ENCODE measurements around the gene GEMIN2. TPM values are rescaled to one million over a fixed set of nuclear protein-coding genes. Genes with fewer than 3 reads are reported as not detected.
"Not testable (repeated sequence)": the region's sequence is repeated elsewhere in the genome, so short reads cannot be mapped to it uniquely, and the experiment has no call there.

Gene GEMIN2
- 10 to 100 TPM in 2 of 4 donors, 1 to 10 TPM in 2; 4.6 to 13.8 (median 9.4) TPM for polyA plus RNA-seq
- long read RNA-seq, donor 1, result 0 reads
- long read RNA-seq, donor 2, partial matches to known transcripts, result 0 of 3 reads
- long read RNA-seq, donor 2, other reads (novel, unspliced or antisense), result 0 of 3 reads
- long read RNA-seq, donor 3, partial matches to known transcripts, result 0 of 5 reads
- long read RNA-seq, donor 3, other reads (novel, unspliced or antisense), result 0 of 5 reads
- long read RNA-seq, donor 4, result 0 reads
- long read RNA-seq, donor 5, partial matches to known transcripts, result 0 of 1 reads
- long read RNA-seq, donor 5, other reads (novel, unspliced or antisense), result 0 of 1 reads
- long read RNA-seq, donor 6, partial matches to known transcripts, result 0 of 5 reads
- long read RNA-seq, donor 6, other reads (novel, unspliced or antisense), result 0 of 5 reads
- long read RNA-seq, donor 7, result 0 reads
- long read RNA-seq, donor 8, partial matches to known transcripts, result 0 of 2 reads
- long read RNA-seq, donor 8, other reads (novel, unspliced or antisense), result 0 of 2 reads
- long read RNA-seq, donor 9, result 0 reads
- long read RNA-seq, donor 10, partial matches to known transcripts, result 6 of 21 reads
- long read RNA-seq, donor 10, other reads (novel, unspliced or antisense), result 9 of 21 reads

GRCh38 chr14:39114073-39114838 is at the start of gene GEMIN2:
GEMIN2 (plus strand) TSS chr14:39114323; CDS start chr14:39114339, 16 bp downstream.
- peak within 1 kb of the TSS; percentile 56 to 74 (median 71) for H3K27ac ChIP-seq (ENCODE audit: low read depth in 1 of 3, low read length in 2 of 3)
- no peaks in the 10 kb centered on the region for H3K27me3 ChIP-seq (ENCODE audit: control insufficient read depth in 3 of 3, insufficient read depth in 3 of 3, low read length in 3 of 3)
- H3K36me3 ChIP-seq (ENCODE audit: control insufficient read depth in 3 of 3, insufficient read depth in 2 of 3, low read depth in 1 of 3, low read length in 3 of 3), result peaks cover 0 to 8% (median 0%) of the 10 kb centered on the region in 3 donors
- H3K4me1 ChIP-seq (ENCODE audit: control insufficient read depth in 3 of 3, insufficient read depth in 2 of 3, low read depth in 1 of 3, low read length in 2 of 3), result peaks cover 0 to 8% (median 0%) of the 10 kb centered on the region in 3 donors
- no peaks in the 10 kb centered on the region for H3K9me3 ChIP-seq (ENCODE audit: control insufficient read depth in 2 of 2, insufficient read depth in 1 of 2, low read depth in 1 of 2, low read length in 1 of 2)
- 0 to 1% (median 0%) methylated on average over 40 of the region's 40 CpGs for WGBS, 3 donors
- peak within 1 kb of the TSS; percentile 37 to 81 (median 63) for H3K4me3 ChIP-seq (ENCODE audit: low read depth in 1 of 3, low read length in 3 of 3)
- no peak for FAIRE-seq
- peak; percentile 97 for DNase-seq

DNA sequence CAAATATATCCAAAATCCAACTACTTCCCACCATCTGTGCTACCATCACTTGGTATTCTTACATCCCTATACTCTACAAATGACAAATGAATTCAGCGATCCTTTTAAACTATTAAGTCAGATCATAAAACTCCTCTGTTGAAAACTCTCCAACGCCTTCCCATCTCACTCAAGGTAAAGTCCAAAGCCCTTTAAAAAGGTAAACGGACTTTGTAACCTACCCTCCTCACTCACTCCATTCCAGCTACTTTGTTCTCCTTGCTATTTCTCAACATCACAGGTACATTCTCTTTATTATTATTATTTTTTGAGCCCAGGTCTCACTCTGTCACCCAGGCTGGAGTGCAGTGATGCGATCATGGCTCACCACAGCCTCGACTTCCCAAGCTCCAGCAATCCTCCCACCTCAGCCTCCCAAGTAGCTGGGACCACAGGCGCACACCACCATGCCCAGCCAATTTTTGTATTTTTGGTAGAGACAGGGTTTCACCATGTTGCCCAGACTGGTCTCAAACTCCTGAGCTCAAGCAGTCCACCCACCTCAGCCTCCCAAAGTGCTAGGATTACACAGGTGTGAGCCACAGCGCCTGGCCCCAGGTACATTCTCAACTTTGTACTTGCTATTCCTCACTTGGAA is 44.8 kb upstream of the GEMIN2 start:
- not testable (repeated sequence) for H3K9me3 ChIP-seq (ENCODE audit: control insufficient read depth in 2 of 2, insufficient read depth in 1 of 2, low read depth in 1 of 2, low read length in 1 of 2); H3K27me3 ChIP-seq (ENCODE audit: control insufficient read depth in 3 of 3, insufficient read depth in 3 of 3, low read length in 3 of 3); H3K4me3 ChIP-seq (ENCODE audit: low read depth in 1 of 3, low read length in 3 of 3); FAIRE-seq; H3K4me1 ChIP-seq (ENCODE audit: control insufficient read depth in 3 of 3, insufficient read depth in 2 of 3, low read depth in 1 of 3, low read length in 2 of 3)
- H3K36me3 ChIP-seq (ENCODE audit: control insufficient read depth in 3 of 3, insufficient read depth in 2 of 3, low read depth in 1 of 3, low read length in 3 of 3), result peaks cover 10 to 42% (median 19%) of the 10 kb centered on the region in 3 donors
- DNase-seq, result peak; percentile 71 to 80
- H3K27ac ChIP-seq (ENCODE audit: low read depth in 1 of 3, low read length in 2 of 3), result peak overlapping the region in 2 of 3 donors; percentile 24 to 44
- 62 to 84% (median 78%) methylated on average over 7 of the region's 7 CpGs for WGBS, 3 donors

GRCh38 chr14:39069923-39070322 is 44.2 kb upstream of the GEMIN2 start:
- Histone ChIP-seq H3K4me1 (ENCODE audit: control insufficient read depth in 3 of 3, insufficient read depth in 2 of 3, low read depth in 1 of 3, low read length in 2 of 3) (no peaks in the 10 kb centered on the region), H3K9me3 (ENCODE audit: control insufficient read depth in 2 of 2, insufficient read depth in 1 of 2, low read depth in 1 of 2, low read length in 1 of 2) (no peaks in the 10 kb centered on the region), H3K4me3 (ENCODE audit: low read depth in 1 of 3, low read length in 3 of 3) (no peak overlapping the region), H3K27me3 (ENCODE audit: control insufficient read depth in 3 of 3, insufficient read depth in 3 of 3, low read length in 3 of 3) (no peaks in the 10 kb centered on the region), H3K36me3 (ENCODE audit: control insufficient read depth in 3 of 3, insufficient read depth in 2 of 3, low read depth in 1 of 3, low read length in 3 of 3) (peaks cover 7 to 43% (median 16%) of the 10 kb centered on the region in 3 donors), H3K27ac (ENCODE audit: low read depth in 1 of 3, low read length in 2 of 3) (peak overlapping the region in 2 of 3 donors; percentile 19 to 24)
- 94 to 98% (median 96%) methylated on average over 5 of the region's 5 CpGs for WGBS, 3 donors
- FAIRE-seq (no peak), DNase-seq (no peak)

- no peaks in the 10 kb centered on the region for H3K27me3 ChIP-seq (ENCODE audit: control insufficient read depth in 3 of 3, insufficient read depth in 3 of 3, low read length in 3 of 3)
- H3K27ac ChIP-seq (ENCODE audit: low read depth in 1 of 3, low read length in 2 of 3), result no peak overlapping the region
- H3K9me3 ChIP-seq (ENCODE audit: control insufficient read depth in 2 of 2, insufficient read depth in 1 of 2, low read depth in 1 of 2, low read length in 1 of 2), result no peaks in the 10 kb centered on the region
- 86 to 97% (median 93%) methylated on average over 2 of the region's 2 CpGs for WGBS, 3 donors
- DNase-seq (no peak), FAIRE-seq (no peak)
- no peak overlapping the region for H3K4me3 ChIP-seq (ENCODE audit: low read depth in 1 of 3, low read length in 3 of 3)
- peaks cover 4 to 39% (median 14%) of the 10 kb centered on the region in 3 donors for H3K36me3 ChIP-seq (ENCODE audit: control insufficient read depth in 3 of 3, insufficient read depth in 2 of 3, low read depth in 1 of 3, low read length in 3 of 3)
- H3K4me1 ChIP-seq (ENCODE audit: control insufficient read depth in 3 of 3, insufficient read depth in 2 of 3, low read depth in 1 of 3, low read length in 2 of 3), result no peaks in the 10 kb centered on the region
Measured at GRCh38 chr14:39071096-39071495, 43.0 kb upstream of the GEMIN2 start.

DNA sequence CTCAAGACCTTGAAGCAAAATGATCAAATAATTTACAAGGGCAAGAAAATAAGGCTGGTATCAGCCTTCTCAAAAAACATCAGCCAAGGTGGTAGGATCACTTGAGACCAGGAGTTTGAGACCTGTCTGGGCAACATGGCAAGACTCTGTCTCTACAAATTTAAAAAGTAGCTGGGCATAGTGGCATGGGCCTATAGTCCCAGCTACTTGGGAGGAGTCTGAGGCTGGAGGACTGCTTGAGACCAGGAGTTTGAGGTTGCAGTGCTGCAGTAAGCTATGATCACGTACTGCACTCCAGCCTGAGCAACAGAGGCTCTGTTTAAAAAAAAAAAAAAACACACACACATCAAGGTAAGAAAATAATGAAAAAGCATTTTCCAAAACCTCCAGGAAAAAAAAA is 33.2 kb upstream of the GEMIN2 start:
- Histone ChIP-seq H3K9me3 (ENCODE audit: control insufficient read depth in 2 of 2, insufficient read depth in 1 of 2, low read depth in 1 of 2, low read length in 1 of 2) (no peaks in the 10 kb centered on the region), H3K27me3 (ENCODE audit: control insufficient read depth in 3 of 3, insufficient read depth in 3 of 3, low read length in 3 of 3) (no peaks in the 10 kb centered on the region), H3K4me3 (ENCODE audit: low read depth in 1 of 3, low read length in 3 of 3) (no peak overlapping the region), H3K4me1 (ENCODE audit: control insufficient read depth in 3 of 3, insufficient read depth in 2 of 3, low read depth in 1 of 3, low read length in 2 of 3) (no peaks in the 10 kb centered on the region), H3K36me3 (ENCODE audit: control insufficient read depth in 3 of 3, insufficient read depth in 2 of 3, low read depth in 1 of 3, low read length in 3 of 3) (peaks cover 14 to 49% (median 14%) of the 10 kb centered on the region in 3 donors), H3K27ac (ENCODE audit: low read depth in 1 of 3, low read length in 2 of 3) (no peak overlapping the region)
- FAIRE-seq (no peak), DNase-seq (no peak)
- WGBS, 3 donors, result 97 to 100% (median 100%) methylated on average over 1 of the region's 1 CpG

GRCh38 chr14:39083127-39083526 is 31.0 kb upstream of the GEMIN2 start:
- Histone ChIP-seq H3K36me3 (ENCODE audit: control insufficient read depth in 3 of 3, insufficient read depth in 2 of 3, low read depth in 1 of 3, low read length in 3 of 3) (peaks cover 18 to 36% (median 20%) of the 10 kb centered on the region in 3 donors), H3K9me3 (ENCODE audit: control insufficient read depth in 2 of 2, insufficient read depth in 1 of 2, low read depth in 1 of 2, low read length in 1 of 2) (no peaks in the 10 kb centered on the region), H3K4me3 (ENCODE audit: low read depth in 1 of 3, low read length in 3 of 3) (no peak overlapping the region), H3K4me1 (ENCODE audit: control insufficient read depth in 3 of 3, insufficient read depth in 2 of 3, low read depth in 1 of 3, low read length in 2 of 3) (no peaks in the 10 kb centered on the region), H3K27me3 (ENCODE audit: control insufficient read depth in 3 of 3, insufficient read depth in 3 of 3, low read length in 3 of 3) (no peaks in the 10 kb centered on the region), H3K27ac (ENCODE audit: low read depth in 1 of 3, low read length in 2 of 3) (no peak overlapping the region)
- DNase-seq, result no peak
- WGBS, 3 donors, result 67 to 75% (median 70%) methylated on average over 5 of the region's 5 CpGs
- no peak for FAIRE-seq

- Histone ChIP-seq H3K9me3 (ENCODE audit: control insufficient read depth in 2 of 2, insufficient read depth in 1 of 2, low read depth in 1 of 2, low read length in 1 of 2) (no peaks in the 10 kb centered on the region), H3K27me3 (ENCODE audit: control insufficient read depth in 3 of 3, insufficient read depth in 3 of 3, low read length in 3 of 3) (no peaks in the 10 kb centered on the region), H3K36me3 (ENCODE audit: control insufficient read depth in 3 of 3, insufficient read depth in 2 of 3, low read depth in 1 of 3, low read length in 3 of 3) (peaks cover 15 to 44% (median 27%) of the 10 kb centered on the region in 3 donors), H3K4me1 (ENCODE audit: control insufficient read depth in 3 of 3, insufficient read depth in 2 of 3, low read depth in 1 of 3, low read length in 2 of 3) (no peaks in the 10 kb centered on the region), H3K4me3 (ENCODE audit: low read depth in 1 of 3, low read length in 3 of 3) (no peak overlapping the region), H3K27ac (ENCODE audit: low read depth in 1 of 3, low read length in 2 of 3) (no peak overlapping the region)
- FAIRE-seq, result no peak
- no peak for DNase-seq
- WGBS, 3 donors, result 80 to 93% (median 81%) methylated on average over 7 of the region's 7 CpGs
Measured at GRCh38 chr14:39085933-39086332, 28.2 kb upstream of the GEMIN2 start.

DNA sequence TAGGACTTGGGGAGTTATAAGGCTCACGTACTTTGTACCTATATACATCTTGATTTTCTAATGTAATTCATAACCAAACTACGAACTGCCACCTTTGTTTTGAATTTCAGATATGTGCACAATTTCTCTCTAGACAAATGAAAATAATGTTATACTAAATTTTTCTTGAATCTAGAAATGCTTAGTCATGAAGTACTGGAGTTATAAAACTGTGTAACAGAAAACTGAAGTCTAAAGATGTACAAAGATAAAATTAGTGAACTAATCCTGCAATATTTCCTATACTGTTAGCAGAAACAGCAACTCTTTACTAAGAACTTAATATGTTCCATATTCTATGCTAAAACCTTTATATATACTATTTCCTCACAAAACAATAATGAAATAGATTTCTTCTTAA is 26.6 kb upstream of the GEMIN2 start:
- WGBS, 3 donors, result 93 to 97% (median 95%) methylated on average over 2 of the region's 2 CpGs
- H3K27ac ChIP-seq (ENCODE audit: low read depth in 1 of 3, low read length in 2 of 3), result no peak overlapping the region
- DNase-seq (no peak), FAIRE-seq (no peak)
- H3K4me3 ChIP-seq (ENCODE audit: low read depth in 1 of 3, low read length in 3 of 3), result no peak overlapping the region
- no peaks in the 10 kb centered on the region for H3K27me3 ChIP-seq (ENCODE audit: control insufficient read depth in 3 of 3, insufficient read depth in 3 of 3, low read length in 3 of 3)
- H3K9me3 ChIP-seq (ENCODE audit: control insufficient read depth in 2 of 2, insufficient read depth in 1 of 2, low read depth in 1 of 2, low read length in 1 of 2), result no peaks in the 10 kb centered on the region
- H3K36me3 ChIP-seq (ENCODE audit: control insufficient read depth in 3 of 3, insufficient read depth in 2 of 3, low read depth in 1 of 3, low read length in 3 of 3), result peaks cover 16 to 42% (median 24%) of the 10 kb centered on the region in 3 donors
- H3K4me1 ChIP-seq (ENCODE audit: control insufficient read depth in 3 of 3, insufficient read depth in 2 of 3, low read depth in 1 of 3, low read length in 2 of 3), result peaks cover 0 to 4% (median 0%) of the 10 kb centered on the region in 3 donors
